ENCODE measurements around the gene CEACAM21. TPM values are rescaled to one million over a fixed set of nuclear protein-coding genes. Genes with fewer than 3 reads are reported as not detected.
A peak's percentile ranks its signal among the peaks of the same experiment; 100 is the strongest.

CEACAM21 gene
- total RNA-seq, 2 donors from 2014 or later, result 0.52 TPM; not detected in 1

DNA sequence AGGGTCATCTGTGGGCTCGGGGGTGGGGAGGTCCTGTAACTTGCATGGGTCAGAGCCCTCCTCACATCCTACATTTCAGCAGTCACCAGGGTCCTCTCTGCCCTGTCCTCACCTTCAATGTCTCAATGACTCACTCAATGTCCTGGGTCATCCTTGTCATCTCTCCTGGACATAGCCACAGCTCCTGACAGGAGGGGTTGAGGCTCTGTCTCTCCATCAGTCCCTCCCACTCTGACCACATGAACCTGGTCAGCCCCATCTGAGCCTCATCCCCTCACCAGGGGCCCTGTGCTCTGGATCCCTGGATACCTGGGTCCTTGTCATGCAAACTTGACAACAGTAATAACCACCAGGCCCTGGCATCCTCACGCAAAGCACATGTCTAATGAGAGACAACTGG is 13.4 kb downstream of the CEACAM21 start:
- TF ChIP-seq, protein P1, sequence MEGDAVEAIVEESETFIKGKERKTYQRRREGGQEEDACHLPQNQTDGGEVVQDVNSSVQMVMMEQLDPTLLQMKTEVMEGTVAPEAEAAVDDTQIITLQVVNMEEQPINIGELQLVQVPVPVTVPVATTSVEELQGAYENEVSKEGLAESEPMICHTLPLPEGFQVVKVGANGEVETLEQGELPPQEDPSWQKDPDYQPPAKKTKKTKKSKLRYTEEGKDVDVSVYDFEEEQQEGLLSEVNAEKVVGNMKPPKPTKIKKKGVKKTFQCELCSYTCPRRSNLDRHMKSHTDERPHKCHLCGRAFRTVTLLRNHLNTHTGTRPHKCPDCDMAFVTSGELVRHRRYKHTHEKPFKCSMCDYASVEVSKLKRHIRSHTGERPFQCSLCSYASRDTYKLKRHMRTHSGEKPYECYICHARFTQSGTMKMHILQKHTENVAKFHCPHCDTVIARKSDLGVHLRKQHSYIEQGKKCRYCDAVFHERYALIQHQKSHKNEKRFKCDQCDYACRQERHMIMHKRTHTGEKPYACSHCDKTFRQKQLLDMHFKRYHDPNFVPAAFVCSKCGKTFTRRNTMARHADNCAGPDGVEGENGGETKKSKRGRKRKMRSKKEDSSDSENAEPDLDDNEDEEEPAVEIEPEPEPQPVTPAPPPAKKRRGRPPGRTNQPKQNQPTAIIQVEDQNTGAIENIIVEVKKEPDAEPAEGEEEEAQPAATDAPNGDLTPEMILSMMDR (IDR thresholded peaks at IDR 0.05), result no peak
- no peak for TF ChIP-seq POLR2A (IDR thresholded peaks at IDR 0.05)
- H3K9me3 ChIP-seq, result no peaks in the 10 kb centered on the region
- H3K27ac ChIP-seq, result no peak overlapping the region
- no peaks in the 10 kb centered on the region for H3K27me3 ChIP-seq
- no peak overlapping the region for H3K4me3 ChIP-seq
- intact Hi-C loops (cut with DNase I), result no loop called here
- no peak for ATAC-seq
- no peaks in the 10 kb centered on the region for H3K36me3 ChIP-seq (replicated peaks in 1 of 2; ENCODE audit: insufficient read depth in 1 of 2, low read depth in 2 of 2)
- 21 to 36% methylated on average over 2 of the region's 2 CpGs for WGBS, 2 donors
- no peak for DNase-seq
- H3K4me1 ChIP-seq, result no peaks in the 10 kb centered on the region

- Histone ChIP-seq H3K36me3 (replicated peaks in 1 of 2; ENCODE audit: insufficient read depth in 1 of 2, low read depth in 2 of 2) (no peaks in the 10 kb centered on the region), H3K27me3 (no peaks in the 10 kb centered on the region), H3K4me3 (no peak overlapping the region), H3K9me3 (no peaks in the 10 kb centered on the region), H3K27ac (no peak overlapping the region), H3K4me1 (no peaks in the 10 kb centered on the region)
- no peak for ATAC-seq
- no peak for TF ChIP-seq POLR2A (IDR thresholded peaks at IDR 0.05)
- TF ChIP-seq, protein P1 (IDR thresholded peaks at IDR 0.05), result no peak
- DNase-seq, result no peak
- intact Hi-C loops (cut with DNase I), result no loop called here
Observed at GRCh38 chr19:41590936-41591335, 15.0 kb downstream of the CEACAM21 start.

DNA sequence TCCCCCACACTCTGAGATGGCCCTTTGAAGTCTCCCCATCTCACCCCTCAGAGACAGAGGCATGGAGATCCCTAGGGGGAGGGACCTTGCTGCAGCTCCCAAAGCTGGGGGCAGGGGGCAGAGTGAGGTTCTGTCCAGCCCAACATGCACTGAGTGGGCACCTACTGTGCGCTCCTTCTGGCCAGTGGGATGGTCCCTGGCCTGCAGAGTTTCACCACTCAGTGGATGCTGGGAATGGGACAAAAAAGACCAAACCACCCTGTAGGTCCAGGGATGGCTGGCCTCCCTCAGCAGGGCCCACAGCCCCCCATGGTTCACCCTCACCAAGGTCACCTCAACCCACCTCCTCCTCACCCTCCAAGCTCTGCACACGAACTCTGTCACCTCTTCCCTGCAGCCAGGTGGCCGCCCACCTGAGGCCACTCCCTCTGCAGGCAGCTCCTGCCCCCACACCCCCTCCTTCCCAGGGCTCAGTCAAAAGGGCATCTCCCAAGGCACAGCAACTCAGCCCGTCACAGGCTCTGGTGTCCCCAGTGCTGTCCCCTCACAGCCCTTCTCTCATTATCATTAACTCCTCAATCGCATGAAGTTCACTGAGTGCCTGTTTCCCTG is 16.1 kb downstream of the CEACAM21 start:
- H3K4me1 ChIP-seq, result no peaks in the 10 kb centered on the region
- 37 to 38% methylated on average over 4 to 5 of the region's 5 CpGs for WGBS, 2 donors
- intact Hi-C loops (cut with DNase I), result no loop called here
- H3K4me3 ChIP-seq, result no peak overlapping the region
- H3K36me3 ChIP-seq (replicated peaks in 1 of 2; ENCODE audit: insufficient read depth in 1 of 2, low read depth in 2 of 2), result no peaks in the 10 kb centered on the region
- H3K27me3 ChIP-seq, result no peaks in the 10 kb centered on the region
- peaks cover 0 to 2% (median 0%) of the 10 kb centered on the region in 3 donors for H3K9me3 ChIP-seq
- TF ChIP-seq, protein P1 (IDR thresholded peaks at IDR 0.05), result no peak
- no peak for TF ChIP-seq POLR2A (IDR thresholded peaks at IDR 0.05)
- DNase-seq, result no peak
- ATAC-seq, result no peak
- no peak overlapping the region for H3K27ac ChIP-seq

DNA sequence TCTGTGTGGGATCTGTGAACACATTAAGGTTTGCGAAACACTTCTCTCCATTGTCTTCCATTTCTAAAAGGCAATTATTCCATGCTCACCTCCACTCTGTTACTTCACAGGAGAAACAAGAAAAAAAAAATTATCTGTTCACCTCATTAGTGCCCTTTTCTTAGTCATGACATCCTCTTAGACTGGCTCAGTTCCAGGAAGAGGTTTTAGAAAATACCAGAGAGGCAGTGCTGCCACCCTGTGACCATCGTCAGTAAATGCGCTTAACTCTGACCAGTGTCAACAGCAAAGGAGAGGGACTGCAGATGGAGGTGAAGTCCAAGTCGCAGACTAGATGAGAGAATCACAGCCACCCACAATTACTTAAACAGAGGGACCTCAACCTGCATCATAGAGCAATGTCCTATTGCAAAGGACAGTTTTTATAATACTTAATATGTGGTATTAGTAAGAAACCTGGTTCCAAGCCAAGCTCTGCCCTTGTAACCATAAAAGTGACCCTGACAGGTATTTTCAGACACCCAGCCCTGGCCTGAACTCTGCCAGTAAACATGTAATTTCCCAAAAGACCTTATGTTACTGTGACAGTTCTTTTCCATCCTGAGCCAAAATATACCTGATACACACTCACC is 19.4 kb downstream of the CEACAM21 start:
- intact Hi-C loops (cut with DNase I), result no loop called here
- ATAC-seq, result peak; percentile 79

More for the DNA sequence above, 19.4 kb downstream of the CEACAM21 start:
- Histone ChIP-seq H3K9me3 (peaks cover 0 to 4% (median 0%) of the 10 kb centered on the region in 3 donors), H3K27ac (no peak overlapping the region), H3K4me3 (no peak overlapping the region), H3K36me3 (replicated peaks in 1 of 2; ENCODE audit: insufficient read depth in 1 of 2, low read depth in 2 of 2) (no peaks in the 10 kb centered on the region), H3K27me3 (no peaks in the 10 kb centered on the region), H3K4me1 (no peaks in the 10 kb centered on the region)
- no peak for TF ChIP-seq POLR2A (IDR thresholded peaks at IDR 0.05)
- TF ChIP-seq, protein P1 (IDR thresholded peaks at IDR 0.05), result peak; percentile 26 to 67 (median 60)
- WGBS, 2 donors, result 25 to 27% methylated on average over 4 of the region's 4 CpGs
- DNase-seq, result peak; percentile 56 to 65 (median 62)
